Activated T-cell treated with anti-CD3 and anti-CD28 coated beads, Interleukin-2, amount 50 U/mL, for 72 hours (primary cell): ENCODE measurements around the gene CYP4F3. TPM values are rescaled to one million over a fixed set of nuclear protein-coding genes. Genes with fewer than 3 reads are reported as not detected.
A peak's percentile ranks its signal among the peaks of the same experiment; 100 is the strongest.

Source experiments
- ATAC-seq, 2 donors: fragments of 150-1000 bp; cut with Tn5 transposase; replicated peaks in 1 of 2; 2 replicates each; pipeline ENCODE4 v1.10.0; 2021; ENCODE audit warnings: moderate library complexity in 2 of 2, mild to moderate bottlenecking in 1 of 2
- DNase-seq, 2 donors: peaks; one replicate each; pipeline ENCODE4 v3.0.0; 2021 to 2022; ENCODE audit warnings: mixed read lengths in 1 of 2
- H3K27ac Mint-ChIP-seq: one replicate; pipeline ENCODE4 v1.8.0; 2022; ENCODE audit warnings: mild to moderate bottlenecking, moderate library complexity, mixed read lengths
- H3K27me3 Mint-ChIP-seq: one replicate; pipeline ENCODE4 v1.8.0; 2022; ENCODE audit warnings: low read depth, mixed read lengths
- H3K36me3 Mint-ChIP-seq, 2 donors: one replicate each; pipeline ENCODE4 v1.8.0; 2022; ENCODE audit warnings: mixed read lengths in 2 of 2, mild to moderate bottlenecking in 1 of 2; ENCODE audit not compliant: insufficient read depth in 2 of 2
- H3K4me1 Mint-ChIP-seq: one replicate; pipeline ENCODE4 v1.8.0; 2022; ENCODE audit warnings: low read depth, mixed read lengths
- H3K4me3 Mint-ChIP-seq, 2 donors: one replicate each; pipeline ENCODE4 v1.8.0; 2022; ENCODE audit warnings: mild to moderate bottlenecking in 2 of 2, mixed read lengths in 2 of 2, moderate library complexity in 2 of 2
- H3K9me3 Mint-ChIP-seq, 2 donors: one replicate each; pipeline ENCODE4 v1.8.0; 2022; ENCODE audit warnings: mixed read lengths in 2 of 2
- total RNA-seq, 2 donors: library from RNA; stranded (reverse); gene quantifications; one replicate each; pipeline ENCODE4 v1.2.3, GENCODE V29; 2022

Gene CYP4F3
- total RNA-seq, 2 donors from 2014 or later, result 0.30 to 1.7 TPM

- Mint-ChIP-seq H3K27ac (no peak overlapping the region), H3K9me3 (peaks cover 5 to 6% of the 10 kb centered on the region in 2 donors), H3K4me1 (no peaks in the 10 kb centered on the region), H3K4me3 (no peak overlapping the region), H3K27me3 (peaks cover 10% of the 10 kb centered on the region), H3K36me3 (peaks cover 2 to 7% of the 10 kb centered on the region in 2 donors)
- no peak for ATAC-seq
- DNase-seq, result no peak
These were observed 23.9 kb upstream of the CYP4F3 start for GRCh38 chr19:15616627-15617270.

- ATAC-seq (no peak), DNase-seq (no peak)
- no peaks in the 10 kb centered on the region for H3K4me1 Mint-ChIP-seq
- H3K4me3 Mint-ChIP-seq, result no peak overlapping the region
- peaks cover 5 to 6% of the 10 kb centered on the region in 2 donors for H3K9me3 Mint-ChIP-seq
- peaks cover 23% of the 10 kb centered on the region for H3K27me3 Mint-ChIP-seq
- peaks cover 2 to 7% of the 10 kb centered on the region in 2 donors for H3K36me3 Mint-ChIP-seq
- H3K27ac Mint-ChIP-seq, result no peak overlapping the region
These were observed 22.4 kb upstream of the CYP4F3 start for GRCh38 chr19:15618321-15618720.

GRCh38 chr19:15621801-15622200 is 18.9 kb upstream of the CYP4F3 start:
- H3K9me3 Mint-ChIP-seq, result no peaks in the 10 kb centered on the region
- ATAC-seq, result no peak

GRCh38 chr19:15622991-15623390 is 17.7 kb upstream of the CYP4F3 start:
- Mint-ChIP-seq H3K27ac (no peak overlapping the region), H3K27me3 (peaks cover 23% of the 10 kb centered on the region), H3K4me1 (no peaks in the 10 kb centered on the region), H3K4me3 (no peak overlapping the region), H3K9me3 (no peaks in the 10 kb centered on the region), H3K36me3 (no peaks in the 10 kb centered on the region)
- ATAC-seq (no peak), DNase-seq (no peak)

More at GRCh38 chr19:15621801-15622200, 18.9 kb upstream of the CYP4F3 start:
- Mint-ChIP-seq H3K36me3 (no peaks in the 10 kb centered on the region), H3K4me1 (no peaks in the 10 kb centered on the region), H3K27me3 (peaks cover 21% of the 10 kb centered on the region), H3K4me3 (no peak overlapping the region), H3K27ac (no peak overlapping the region)
- no peak for DNase-seq

GRCh38 chr19:15623711-15624318 is 16.9 kb upstream of the CYP4F3 start:
- no peaks in the 10 kb centered on the region for H3K36me3 Mint-ChIP-seq
- DNase-seq, result no peak

GRCh38 chr19:15628236-15629002 is 12.3 kb upstream of the CYP4F3 start:
- Mint-ChIP-seq H3K4me3 (no peak overlapping the region), H3K27ac (no peak overlapping the region), H3K4me1 (no peaks in the 10 kb centered on the region), H3K9me3 (no peaks in the 10 kb centered on the region), H3K27me3 (peaks cover 23% of the 10 kb centered on the region), H3K36me3 (no peaks in the 10 kb centered on the region)
- no peak for DNase-seq
- ATAC-seq, result no peak

More at GRCh38 chr19:15623711-15624318, 16.9 kb upstream of the CYP4F3 start:
- no peak for ATAC-seq
- Mint-ChIP-seq H3K27ac (no peak overlapping the region), H3K4me3 (no peak overlapping the region), H3K9me3 (no peaks in the 10 kb centered on the region), H3K27me3 (peaks cover 29% of the 10 kb centered on the region), H3K4me1 (no peaks in the 10 kb centered on the region)

GRCh38 chr19:15629003-15629880 is 11.5 kb upstream of the CYP4F3 start:
- Mint-ChIP-seq H3K4me3 (no peak overlapping the region), H3K4me1 (no peaks in the 10 kb centered on the region), H3K36me3 (no peaks in the 10 kb centered on the region), H3K9me3 (no peaks in the 10 kb centered on the region), H3K27me3 (peaks cover 22% of the 10 kb centered on the region), H3K27ac (no peak overlapping the region)
- ATAC-seq (peak; percentile 83 to 87), DNase-seq (peak; percentile 84 to 90)

GRCh38 chr19:15631817-15632216 is 8.9 kb upstream of the CYP4F3 start:
- no peak for ATAC-seq
- no peak for DNase-seq
- H3K4me3 Mint-ChIP-seq, result no peak overlapping the region
- H3K4me1 Mint-ChIP-seq, result no peaks in the 10 kb centered on the region
- H3K36me3 Mint-ChIP-seq, result no peaks in the 10 kb centered on the region
- H3K9me3 Mint-ChIP-seq, result no peaks in the 10 kb centered on the region
- no peak overlapping the region for H3K27ac Mint-ChIP-seq
- peaks cover 31% of the 10 kb centered on the region for H3K27me3 Mint-ChIP-seq

GRCh38 chr19:15633082-15633835 is 7.4 kb upstream of the CYP4F3 start:
- DNase-seq (no peak), ATAC-seq (no peak)
- H3K9me3 Mint-ChIP-seq, result no peaks in the 10 kb centered on the region
- H3K27me3 Mint-ChIP-seq, result peaks cover 27% of the 10 kb centered on the region
- H3K27ac Mint-ChIP-seq, result no peak overlapping the region
- no peaks in the 10 kb centered on the region for H3K4me1 Mint-ChIP-seq
- no peaks in the 10 kb centered on the region for H3K36me3 Mint-ChIP-seq
- no peak overlapping the region for H3K4me3 Mint-ChIP-seq

- Mint-ChIP-seq H3K36me3 (no peaks in the 10 kb centered on the region), H3K27ac (no peak overlapping the region), H3K4me3 (no peak overlapping the region), H3K4me1 (no peaks in the 10 kb centered on the region), H3K27me3 (peaks cover 24% of the 10 kb centered on the region), H3K9me3 (no peaks in the 10 kb centered on the region)
- DNase-seq (no peak), ATAC-seq (no peak)
These were observed 6.6 kb upstream of the CYP4F3 start for GRCh38 chr19:15634105-15634504.

GRCh38 chr19:15635016-15635805 is 5.5 kb upstream of the CYP4F3 start:
- ATAC-seq, result no peak
- no peak overlapping the region for H3K27ac Mint-ChIP-seq

GRCh38 chr19:15636026-15636425 is 4.7 kb upstream of the CYP4F3 start:
- no peaks in the 10 kb centered on the region for H3K36me3 Mint-ChIP-seq
- H3K27ac Mint-ChIP-seq, result no peak overlapping the region
- DNase-seq (no peak), ATAC-seq (no peak)
- H3K9me3 Mint-ChIP-seq, result no peaks in the 10 kb centered on the region
- H3K4me1 Mint-ChIP-seq, result no peaks in the 10 kb centered on the region
- H3K27me3 Mint-ChIP-seq, result peaks cover 24% of the 10 kb centered on the region
- no peak overlapping the region for H3K4me3 Mint-ChIP-seq

More at GRCh38 chr19:15635016-15635805, 5.5 kb upstream of the CYP4F3 start:
- Mint-ChIP-seq H3K4me1 (no peaks in the 10 kb centered on the region), H3K4me3 (no peak overlapping the region), H3K27me3 (peaks cover 24% of the 10 kb centered on the region), H3K36me3 (no peaks in the 10 kb centered on the region), H3K9me3 (no peaks in the 10 kb centered on the region)
- no peak for DNase-seq
